Upper lobe of left lung (tissue), 6 donors: ENCODE data around the gene PPP1R37. TPM values are rescaled to one million over a fixed set of nuclear protein-coding genes. Genes with fewer than 3 reads are reported as not detected.

Source experiments
- ATAC-seq, 2 donors: fragments of 200-7000 bp; cut with Tn5 transposase; one replicate each; pipeline ENCODE4 v1.9.1; 2022; ENCODE audit warnings: mild to moderate bottlenecking in 2 of 2, moderate library complexity in 2 of 2; ENCODE audit not compliant: low FRiP score in 2 of 2
- DNase-seq, 2 donors: peaks; one replicate each; pipeline ENCODE4 v3.0.0-alpha.2; 2019 to 2020
- H3K27ac ChIP-seq, 4 donors: fragments of 200-600 bp; sonication (generic); one replicate each; pipeline ENCODE4 v1.5.1; 2016 to 2019
- H3K27me3 ChIP-seq, 4 donors: fragments of 200-600 bp; sonication (generic); one replicate each; pipeline ENCODE4 v1.5.1; 2017 to 2019
- H3K36me3 ChIP-seq, 4 donors: fragments of 200-600 bp; sonication (generic); one replicate each; pipeline ENCODE4 v1.5.1; 2016 to 2019
- H3K4me1 ChIP-seq, 4 donors: fragments of 200-600 bp; sonication (generic); one replicate each; pipeline ENCODE4 v1.5.1; 2018 to 2019
- H3K4me3 ChIP-seq, 4 donors: fragments of 200-600 bp; sonication (generic); one replicate each; pipeline ENCODE4 v1.5.1; 2017 to 2019; ENCODE audit warnings: mild to moderate bottlenecking in 2 of 4, moderate library complexity in 1 of 4
- H3K9me3 ChIP-seq, 4 donors: fragments of 200-600 bp; sonication (generic); one replicate each; pipeline ENCODE4 v1.5.1; 2018 to 2019
- CTCF ChIP-seq, 6 experiments: fragments of 450-650 bp in 4 of 6; fragments of 200-600 bp in 2 of 6; sonication (generic) in 2 of 6; IDR thresholded peaks; one replicate each; pipeline ENCODE4 v1.5.1; 2016 to 2019; ENCODE audit warnings: antibody characterized with exemption in 6 of 6
- EP300 ChIP-seq, 4 donors: sonication (generic); formaldehyde crosslinking; IDR thresholded peaks; one replicate each; pipeline ENCODE4 v1.5.1; 2017; ENCODE audit warnings: antibody characterized with exemption in 4 of 4, control low read depth in 2 of 4
- POLR2A ChIP-seq, 4 donors: fragments of 450-650 bp; IDR thresholded peaks; one replicate each; pipeline ENCODE4 v1.5.1; 2016 to 2017; ENCODE audit warnings: antibody characterized with exemption in 4 of 4, mild to moderate bottlenecking in 2 of 4
- POLR2AphosphoS5 ChIP-seq, 2 donors: sonication (generic); formaldehyde crosslinking; IDR thresholded peaks; one replicate each; pipeline ENCODE4 v1.5.1; 2017; ENCODE audit warnings: antibody characterized with exemption in 2 of 2
- WGBS, 2 donors: methylation state at CpG; one replicate each; pipeline ENCODE4 v1.1.5; 2017 to 2018; 5-methylcytosine and 5-hydroxymethylcytosine counted together
- total RNA-seq, 6 donors: library from RNA; depleted of rRNA in 4 of 6; stranded (reverse); fragments of >200 nt in 4 of 6; gene quantifications; one replicate each; pipeline versions ENCODE4 v1.1.0 to v1.2.1, GENCODE V29; 2016 to 2021
- donor health status: DM: no; HTN: no; CAD: no; lungs with moderate emphysema.
- donor health status: DM: no; HTN: yes; CAD: no; lungs with severe emphysema.

Gene PPP1R37
- total RNA-seq, 6 donors from 2014 or later = 30.0 to 64.6 (median 37.3) TPM

GRCh38 chr19:45075301-45076028, 17.5 kb upstream of the PPP1R37 start:
- peak overlapping the region; percentile 77 to 87 (median 82) for H3K27ac ChIP-seq
- peak; percentile 80 to 91 for ATAC-seq
- H3K36me3 ChIP-seq = peaks cover 3 to 21% (median 18%) of the 10 kb centered on the region in 4 donors
- peak overlapping the region; percentile 26 to 79 (median 62) for H3K4me3 ChIP-seq
- H3K4me1 ChIP-seq = peaks cover 27 to 56% (median 44%) of the 10 kb centered on the region in 4 donors
- peak; percentile 91 to 97 for DNase-seq
- H3K9me3 ChIP-seq = no peaks in the 10 kb centered on the region
- peak in 1 of 4 donors; percentile 62 for TF ChIP-seq POLR2A (IDR thresholded peaks at IDR 0.05)
- TF ChIP-seq POLR2AphosphoS5 (IDR thresholded peaks at IDR 0.05) = peak in 1 of 2 donors; percentile 34
- TF ChIP-seq EP300 (IDR thresholded peaks at IDR 0.05) = no peak
- WGBS, 2 donors = 6 to 12% methylated on average over 15 of the region's 26 CpGs
- H3K27me3 ChIP-seq = no peaks in the 10 kb centered on the region

GRCh38 chr19:45076029-45076850, 16.7 kb upstream of the PPP1R37 start, which contains the start of gene ZNF296:
TSS of gene ZNF296 (minus strand) at chr19:45076478. CDS start at chr19:45076373, 105 bp downstream.
- DNase-seq (peak; percentile 91 to 97), ATAC-seq (peak; percentile 74 to 75)
- H3K27me3 ChIP-seq = no peaks in the 10 kb centered on the region
- peaks cover 0 to 13% (median 11%) of the 10 kb centered on the region in 4 donors for H3K36me3 ChIP-seq
- peak within 1 kb of the TSS; percentile 26 to 79 (median 62) for H3K4me3 ChIP-seq
- H3K9me3 ChIP-seq = no peaks in the 10 kb centered on the region
- H3K4me1 ChIP-seq = peaks cover 29 to 63% (median 45%) of the 10 kb centered on the region in 4 donors
- TF ChIP-seq POLR2AphosphoS5 (IDR thresholded peaks at IDR 0.05) (peak in 1 of 2 donors; percentile 76), POLR2A (IDR thresholded peaks at IDR 0.05) (peak in 2 of 4 donors; percentile 68 to 79), CTCF (IDR thresholded peaks at IDR 0.05) (no peak)
- WGBS, 2 donors = 3 to 17% methylated on average over 10 to 33 of the region's 81 CpGs
- peak within 1 kb of the TSS; percentile 77 to 87 (median 82) for H3K27ac ChIP-seq

GRCh38 chr19:45076851-45077730, 15.9 kb upstream of the PPP1R37 start:
- H3K27ac ChIP-seq = peak overlapping the region; percentile 57 to 87 (median 82)
- H3K4me1 ChIP-seq = peaks cover 29 to 58% (median 44%) of the 10 kb centered on the region in 4 donors
- ATAC-seq = no peak
- no peaks in the 10 kb centered on the region for H3K9me3 ChIP-seq
- H3K4me3 ChIP-seq = peak overlapping the region in 2 of 4 donors; percentile 62 to 63
- peaks cover 0 to 13% (median 8%) of the 10 kb centered on the region in 4 donors for H3K36me3 ChIP-seq
- TF ChIP-seq CTCF (IDR thresholded peaks at IDR 0.05) = no peak
- TF ChIP-seq POLR2A (IDR thresholded peaks at IDR 0.05) = no peak
- no peak for TF ChIP-seq POLR2AphosphoS5 (IDR thresholded peaks at IDR 0.05)
- TF ChIP-seq EP300 (IDR thresholded peaks at IDR 0.05) = no peak
- DNase-seq = no peak
- 69 to 80% methylated on average over 15 of the region's 15 CpGs for WGBS, 2 donors
- no peaks in the 10 kb centered on the region for H3K27me3 ChIP-seq

- no peaks in the 10 kb centered on the region for H3K9me3 ChIP-seq
- no peak for ATAC-seq
- H3K27ac ChIP-seq = peak overlapping the region; percentile 70 to 83 (median 77)
- 64% methylated on average over 9 to 10 of the region's 10 CpGs for WGBS, 2 donors
- peaks cover 0 to 23% (median 8%) of the 10 kb centered on the region in 4 donors for H3K36me3 ChIP-seq
- TF ChIP-seq EP300 (IDR thresholded peaks at IDR 0.05) (no peak), POLR2A (IDR thresholded peaks at IDR 0.05) (no peak), CTCF (IDR thresholded peaks at IDR 0.05) (no peak), POLR2AphosphoS5 (IDR thresholded peaks at IDR 0.05) (no peak)
- peak overlapping the region; percentile 65 to 97 (median 88) for H3K4me3 ChIP-seq
- no peaks in the 10 kb centered on the region for H3K27me3 ChIP-seq
- no peak for DNase-seq
- H3K4me1 ChIP-seq = peaks cover 29 to 54% (median 40%) of the 10 kb centered on the region in 4 donors
Measured at GRCh38 chr19:45078390-45079062, 14.5 kb upstream of the PPP1R37 start.
